HG03025 (cell line): ENCODE results near the gene LYSET.
A peak's percentile ranks its signal among the peaks of the same experiment; 100 is the strongest.
"Not testable (repeated sequence)": the region's sequence is repeated elsewhere in the genome, so short reads cannot be mapped to it uniquely, and the experiment has no call there.

Source experiments
- ATAC-seq: cut with Tn5 transposase; IDR thresholded peaks from one replicate; pipeline ENCODE4 v1.9.1; 2021; ENCODE audit warnings: mild to moderate bottlenecking, moderate library complexity; ENCODE audit not compliant: unreplicated experiment, low FRiP score

LYSET gene

DNA sequence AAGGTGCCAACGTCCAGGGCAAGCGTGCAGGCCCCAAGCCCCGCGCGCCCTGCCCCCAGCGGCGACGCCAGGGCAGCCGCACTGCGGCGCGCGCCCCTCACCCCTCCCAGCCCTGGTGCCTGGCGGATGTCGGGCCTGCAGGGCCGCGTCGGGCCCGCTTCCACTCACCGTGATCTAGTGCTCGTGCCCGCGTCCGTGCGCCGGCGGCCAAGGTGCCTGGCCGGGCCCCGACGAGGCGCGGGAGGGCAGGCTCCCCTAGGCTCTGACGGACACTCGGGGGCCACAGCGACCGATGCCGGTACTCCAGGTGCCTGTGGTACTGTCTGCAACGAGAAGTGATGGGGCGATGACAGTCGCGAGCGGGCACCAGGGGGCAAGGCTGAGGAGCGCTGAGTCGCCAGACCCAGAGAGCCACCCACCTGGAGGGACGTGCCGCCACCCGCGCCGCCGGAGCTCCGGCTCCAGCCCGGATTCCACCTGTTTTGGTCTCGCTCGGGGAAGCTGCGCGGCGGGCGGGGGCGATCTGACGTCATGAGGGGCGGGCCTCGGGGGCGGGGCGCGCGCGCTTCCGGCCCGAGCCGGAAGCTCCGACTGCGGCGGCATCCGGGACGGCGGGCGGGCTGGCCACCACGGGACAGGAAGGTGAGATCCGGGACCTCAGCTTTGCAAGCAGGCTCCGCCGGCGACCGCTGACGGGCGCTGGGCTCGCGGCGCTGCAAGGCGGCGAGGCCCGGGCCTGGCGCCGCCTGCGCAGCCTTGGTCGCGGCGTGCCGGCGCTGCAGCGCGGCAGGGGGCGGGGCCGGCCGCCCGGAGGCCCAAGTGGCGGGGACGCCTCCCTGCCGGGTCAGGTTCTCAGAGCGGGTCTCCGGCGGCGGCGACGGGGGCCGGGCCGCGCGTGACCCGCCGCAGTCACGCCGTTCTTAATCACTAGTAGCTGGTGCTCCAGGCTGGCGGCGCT is at the start of gene LYSET, which contains the start of gene MOAP1:
TSS of gene LYSET (plus strand) at position 927 of the 958 bp plus-strand sequence. CDS start 89 bp downstream, outside the sequence.
TSS of gene MOAP1 (minus strand) at position 507 of the 958 bp plus-strand sequence. CDS start 655 bp downstream, outside the sequence.
- ATAC-seq: peak; percentile 86

- no peak for ATAC-seq
These were observed 49.7 kb upstream of the LYSET start for GRCh38 chr14:93135399-93135798.

- no peak for ATAC-seq
These were observed 49.1 kb upstream of the LYSET start for GRCh38 chr14:93136009-93136408.

- ATAC-seq: not testable (repeated sequence)
These were observed 48.6 kb upstream of the LYSET start for GRCh38 chr14:93136508-93136907.

DNA sequence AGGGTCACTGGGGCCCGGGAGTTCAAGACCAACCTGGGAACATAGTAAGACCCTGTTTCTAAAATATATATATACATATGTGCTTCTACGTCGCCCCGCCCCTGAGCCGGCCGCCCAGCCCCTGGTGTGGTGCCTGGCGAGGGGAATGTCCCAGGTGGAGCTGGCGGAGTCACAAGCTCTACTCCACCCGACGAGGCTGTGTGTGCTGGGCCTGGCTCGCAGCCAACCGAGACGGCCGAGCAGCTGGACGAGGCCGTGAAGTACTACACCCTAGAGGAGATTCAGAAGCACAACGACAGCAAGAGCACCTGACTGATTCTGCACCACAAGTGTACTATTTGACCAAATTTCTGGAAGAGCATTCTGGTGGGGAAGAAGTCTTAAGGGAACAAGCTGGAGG is 47.3 kb upstream of the LYSET start:
- ATAC-seq: no peak

DNA sequence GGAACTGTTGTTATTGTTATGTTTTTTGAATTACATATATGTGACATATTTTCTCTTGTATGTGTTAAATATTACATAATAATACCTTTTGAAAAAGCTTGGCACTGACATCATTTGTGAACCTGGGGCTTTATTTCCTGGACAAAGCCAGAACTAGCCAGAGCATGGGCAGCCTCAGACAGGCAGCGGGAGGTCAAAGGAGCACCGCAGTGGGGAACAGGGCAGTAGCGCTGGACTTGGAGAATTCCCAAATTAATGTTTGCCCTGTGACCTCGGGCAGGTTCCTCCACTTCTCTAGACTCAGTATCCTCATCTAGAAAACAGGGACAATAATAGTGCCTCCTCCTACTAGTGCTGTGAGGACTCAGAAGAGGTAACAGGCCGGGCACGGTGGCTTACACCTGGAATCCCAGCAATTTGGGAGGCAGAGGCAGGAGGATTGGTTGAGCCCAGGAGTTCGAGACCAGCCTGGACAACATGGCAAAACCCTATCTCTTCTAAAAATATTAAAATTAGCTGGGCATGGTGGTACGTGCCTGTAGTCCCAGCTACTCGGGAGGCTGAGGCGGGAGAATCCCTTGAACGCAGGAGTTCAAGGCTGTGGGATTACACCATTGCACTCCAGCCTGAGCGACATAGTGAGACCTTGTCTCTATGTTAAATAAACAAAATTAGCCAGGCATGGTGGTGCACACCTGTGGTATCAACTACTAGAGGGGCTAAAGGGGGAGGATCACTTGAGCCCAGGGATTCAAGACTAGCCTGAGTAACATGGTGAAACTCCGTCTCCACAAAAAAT is 42.1 kb upstream of the LYSET start:
- ATAC-seq: no peak

DNA sequence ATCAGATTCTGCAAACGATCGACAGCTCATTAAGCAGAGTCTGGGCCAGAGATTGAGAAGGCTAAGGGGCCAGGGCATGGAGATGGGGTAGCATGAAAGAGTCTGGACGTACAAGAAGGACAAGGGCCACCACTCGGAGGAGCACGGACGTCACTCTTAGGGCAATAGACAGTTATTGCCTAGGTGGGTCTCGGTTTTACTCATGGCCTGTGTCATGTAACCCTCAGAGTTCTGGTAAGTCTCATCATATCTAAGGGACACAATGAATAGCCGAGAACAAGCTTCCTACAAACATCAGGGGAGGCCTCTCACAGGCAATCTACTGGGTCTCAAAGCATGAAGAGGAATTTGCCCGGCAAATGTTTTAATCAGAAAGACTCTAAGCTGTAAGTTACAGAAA is 39.0 kb upstream of the LYSET start:
- no peak for ATAC-seq

DNA sequence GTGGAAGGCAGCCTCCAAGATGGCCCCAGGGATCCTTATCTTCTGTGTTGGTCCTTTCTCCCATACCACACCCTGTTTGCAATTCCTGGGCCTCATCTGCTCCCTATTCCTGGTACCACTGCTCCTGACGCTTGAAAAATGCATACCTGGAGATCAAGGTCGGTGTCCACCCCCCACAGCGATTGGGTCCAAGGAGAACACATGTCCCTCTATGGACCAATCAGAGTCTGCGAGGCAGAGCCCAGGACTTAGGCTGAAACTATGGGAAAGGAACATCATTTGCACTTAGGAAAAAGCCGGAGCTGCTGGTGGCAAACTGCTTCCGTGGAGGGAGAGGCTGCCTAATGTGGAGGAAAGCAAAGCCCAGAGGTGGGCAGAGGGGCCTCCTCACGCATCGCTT is 36.1 kb upstream of the LYSET start:
- no peak for ATAC-seq

GRCh38 chr14:93150227-93151208 is 34.6 kb upstream of the LYSET start:
- no peak for ATAC-seq

DNA sequence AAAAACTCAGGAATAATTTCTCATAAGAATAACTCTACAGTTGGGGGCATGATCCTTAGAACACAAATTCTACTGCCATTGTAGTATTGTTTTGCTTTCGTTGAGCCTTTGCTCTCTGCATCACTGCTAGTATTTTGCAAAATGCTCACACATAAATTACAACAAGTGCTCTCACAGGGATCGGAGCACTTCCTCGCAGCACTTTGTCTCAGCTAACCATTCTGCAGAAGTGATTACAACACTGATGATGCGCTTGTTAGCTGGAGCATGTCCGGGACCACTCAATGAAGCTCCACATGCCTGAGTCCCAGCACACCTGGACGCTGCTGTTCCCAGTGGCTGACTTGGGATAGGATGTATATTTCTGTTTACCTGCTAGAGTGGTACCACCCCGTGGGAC is 32.0 kb upstream of the LYSET start:
- ATAC-seq: no peak

GRCh38 chr14:93155667-93156066 is 29.4 kb upstream of the LYSET start:
- no peak for ATAC-seq

DNA sequence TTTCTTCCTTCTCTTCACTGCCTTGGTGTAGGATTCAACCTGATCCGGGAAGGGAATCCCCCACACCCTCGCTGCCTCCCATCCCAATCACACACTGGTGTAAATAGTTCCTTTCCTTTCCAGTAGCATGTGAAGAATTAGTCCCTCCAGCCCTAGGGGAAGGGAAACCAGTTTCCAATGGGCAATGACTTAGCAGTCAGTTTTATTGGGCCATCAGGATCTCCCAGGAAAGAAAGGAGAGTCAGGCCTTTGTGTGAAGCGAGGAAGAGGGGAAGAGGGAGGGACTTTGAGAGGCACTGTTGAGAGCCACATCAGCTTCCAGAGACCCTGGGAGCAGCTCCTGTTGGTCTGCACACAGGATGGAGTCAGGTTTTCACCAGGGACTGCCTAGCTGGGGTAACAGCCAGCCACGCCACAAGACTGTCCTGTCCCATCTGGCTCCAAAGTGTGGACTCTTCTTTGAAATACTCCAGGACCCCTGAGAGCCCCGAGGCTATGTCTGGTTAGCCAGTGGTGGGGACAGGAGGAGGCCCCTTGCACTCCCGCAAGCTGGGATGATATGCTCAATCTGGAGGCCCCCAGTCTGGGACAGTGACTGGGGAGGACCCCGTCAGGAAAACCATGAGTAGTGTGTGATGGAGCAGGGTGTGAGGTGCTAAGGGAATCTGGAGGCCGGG is 28.3 kb upstream of the LYSET start:
- no peak for ATAC-seq

DNA sequence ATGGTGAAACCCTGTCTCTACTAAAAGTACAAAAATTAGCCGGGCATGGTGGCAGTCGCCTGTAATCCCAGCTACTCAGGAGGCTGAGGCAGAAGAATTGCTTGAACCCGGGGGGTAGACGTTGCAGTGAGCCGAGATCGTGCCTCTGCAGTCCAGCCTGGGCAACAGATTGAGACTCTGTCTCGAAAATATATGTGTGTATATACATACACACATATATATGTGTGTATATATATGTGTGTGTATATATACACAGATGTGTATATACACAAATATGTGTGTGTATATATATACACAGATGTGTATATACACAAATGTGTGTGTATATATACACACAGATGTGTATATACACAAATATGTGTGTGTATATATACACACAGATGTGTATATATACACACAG is 26.8 kb upstream of the LYSET start:
- not testable (repeated sequence) for ATAC-seq

DNA sequence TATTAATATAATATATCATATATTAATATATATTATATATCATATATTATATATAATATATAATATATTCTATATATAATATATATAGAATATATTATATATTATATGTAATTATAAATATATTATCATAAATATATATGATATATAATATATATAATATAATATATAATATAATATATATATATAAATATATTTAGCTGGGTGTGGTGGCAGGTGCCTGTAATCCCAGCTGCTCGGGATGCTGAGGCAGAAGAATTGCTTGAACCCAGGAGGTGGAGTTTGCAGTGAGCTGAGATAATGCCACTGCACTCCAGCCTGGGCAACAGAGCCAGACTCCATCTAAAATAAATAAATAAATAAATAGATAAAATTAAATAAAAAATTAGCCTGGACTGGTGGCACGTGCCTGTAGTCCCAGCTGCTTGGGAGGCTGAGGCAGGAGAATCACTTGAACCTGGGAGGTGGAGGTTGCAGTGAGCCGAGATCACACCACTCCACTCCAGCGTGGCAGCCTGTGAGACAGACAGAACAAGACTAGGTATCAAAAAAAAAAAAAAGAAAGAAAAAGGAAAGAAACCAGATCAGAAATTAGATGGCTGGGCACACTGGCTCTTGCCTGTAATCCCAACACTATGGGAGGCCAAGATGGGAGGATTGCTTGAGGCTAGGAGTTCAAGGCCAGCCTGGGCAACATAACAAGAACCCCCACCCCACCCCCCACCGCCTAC is 25.3 kb upstream of the LYSET start:
- not testable (repeated sequence) for ATAC-seq

- ATAC-seq: no peak
These were observed 24.7 kb upstream of the LYSET start for GRCh38 chr14:93160353-93160801.

DNA sequence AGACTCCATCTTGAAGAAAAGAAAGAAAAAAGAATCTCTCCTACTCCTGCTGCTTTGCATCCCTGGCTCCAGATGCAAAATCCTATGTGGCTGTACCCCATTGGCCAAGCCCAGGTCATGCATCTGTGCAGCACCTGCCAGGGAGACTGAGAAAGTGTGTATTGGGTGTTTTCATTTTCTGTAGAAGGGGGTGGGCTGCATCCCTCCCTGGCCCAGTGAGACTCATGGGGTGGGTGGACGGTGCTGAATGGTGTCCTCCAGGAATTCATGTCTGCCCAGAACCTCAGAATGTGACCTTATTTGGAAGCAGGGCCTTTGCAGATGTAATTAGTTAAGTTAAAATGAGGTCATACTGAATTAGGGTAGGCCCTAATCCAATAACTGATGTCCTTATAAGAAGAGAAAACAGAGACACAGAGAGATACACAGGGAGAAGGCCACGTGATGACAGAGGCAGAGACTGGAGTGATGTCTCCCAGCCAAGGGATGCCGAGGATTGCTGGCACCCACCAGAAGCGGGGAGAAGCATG is 23.6 kb upstream of the LYSET start:
- no peak for ATAC-seq

- ATAC-seq: no peak
These were observed 21.6 kb upstream of the LYSET start for GRCh38 chr14:93163564-93163963.
